Thoracic aorta (tissue), 2 donors: ENCODE results near the gene RCBTB2. TPM values are rescaled to one million over a fixed set of nuclear protein-coding genes. Genes with fewer than 3 reads are reported as not detected.

Source experiments
- ATAC-seq: fragments of 150-250 bp; one replicate; pipeline ENCODE4 v1.8.0; 2017; ENCODE audit warnings: low read depth; ENCODE audit not compliant: insufficient number of reproducible peaks, low FRiP score
- DNase-seq: peaks from one replicate; pipeline ENCODE4 v3.0.0-alpha.2; 2020; ENCODE audit warnings: low spot score
- H3K27ac ChIP-seq, 2 donors: fragments of 200-600 bp; sonication (generic); 1 replicate in 1 of 2; 2 replicates in 1 of 2; pipeline ENCODE4 v1.5.1; 2016; ENCODE audit warnings: mild to moderate bottlenecking in 2 of 2, moderate library complexity in 2 of 2
- H3K27me3 ChIP-seq: fragments of 200-600 bp; sonication (generic); replicated peaks from 2 replicates; pipeline ENCODE4 v1.6.0; 2016; ENCODE audit warnings: mild to moderate bottlenecking; ENCODE audit not compliant: insufficient read depth
- H3K36me3 ChIP-seq: fragments of 200-600 bp; sonication (generic); one replicate; pipeline ENCODE4 v1.5.1; 2016
- H3K4me1 ChIP-seq, 2 donors: fragments of 200-600 bp; sonication (generic); 1 replicate in 1 of 2; 2 replicates in 1 of 2; pipeline versions ENCODE4 v1.5.1 to v1.6.0; 2016; ENCODE audit warnings: low read depth in 2 of 2, mild to moderate bottlenecking in 1 of 2; ENCODE audit not compliant: control insufficient read depth in 1 of 2
- H3K4me3 ChIP-seq: fragments of 200-600 bp; sonication (generic); 2 replicates; pipeline ENCODE4 v1.5.1; 2016; ENCODE audit warnings: mild to moderate bottlenecking
- H3K9me3 ChIP-seq: fragments of 200-600 bp; sonication (generic); 2 replicates; pipeline ENCODE4 v1.5.1; 2016
- total RNA-seq, 2 donors: library from RNA; depleted of rRNA; stranded (reverse); fragments of >200 nt; gene quantifications; one replicate each; pipeline versions ENCODE4 v1.1.0 to v1.2.3, GENCODE V29; 2016
- TF ChIP-seq, protein P1 (sequence below): fragments of 200-600 bp; sonication (generic); IDR thresholded peaks from one replicate; pipeline ENCODE4 v1.5.1; 2019; ENCODE audit warnings: antibody characterized with exemption

Gene RCBTB2
- total RNA-seq, 2 donors from 2014 or later = 15.8 to 16.4 TPM

DNA sequence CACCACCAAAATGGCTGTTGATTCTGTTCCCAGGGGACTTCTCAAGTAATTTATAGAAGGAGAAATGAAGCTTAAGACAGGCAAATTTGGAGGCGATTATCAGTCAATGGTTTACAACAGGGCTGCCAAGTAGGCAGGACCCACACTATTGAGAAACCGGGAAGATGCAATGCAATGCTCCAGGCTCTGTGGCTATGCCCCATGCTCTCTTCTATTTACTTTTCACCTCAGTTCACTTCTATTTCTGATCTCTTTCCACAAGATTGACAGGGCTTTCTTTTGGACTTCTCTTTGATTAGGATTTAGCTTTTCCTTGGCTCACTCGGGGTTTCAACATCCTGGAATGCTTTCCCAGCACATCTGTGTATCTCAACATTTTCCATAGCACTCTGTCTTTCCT, 12.7 kb upstream of the RCBTB2 start:
- no peaks in the 10 kb centered on the region for H3K36me3 ChIP-seq
- H3K4me1 ChIP-seq = peaks cover 5 to 9% of the 10 kb centered on the region in 2 donors
- no peak overlapping the region for H3K4me3 ChIP-seq
- TF ChIP-seq, protein P1, sequence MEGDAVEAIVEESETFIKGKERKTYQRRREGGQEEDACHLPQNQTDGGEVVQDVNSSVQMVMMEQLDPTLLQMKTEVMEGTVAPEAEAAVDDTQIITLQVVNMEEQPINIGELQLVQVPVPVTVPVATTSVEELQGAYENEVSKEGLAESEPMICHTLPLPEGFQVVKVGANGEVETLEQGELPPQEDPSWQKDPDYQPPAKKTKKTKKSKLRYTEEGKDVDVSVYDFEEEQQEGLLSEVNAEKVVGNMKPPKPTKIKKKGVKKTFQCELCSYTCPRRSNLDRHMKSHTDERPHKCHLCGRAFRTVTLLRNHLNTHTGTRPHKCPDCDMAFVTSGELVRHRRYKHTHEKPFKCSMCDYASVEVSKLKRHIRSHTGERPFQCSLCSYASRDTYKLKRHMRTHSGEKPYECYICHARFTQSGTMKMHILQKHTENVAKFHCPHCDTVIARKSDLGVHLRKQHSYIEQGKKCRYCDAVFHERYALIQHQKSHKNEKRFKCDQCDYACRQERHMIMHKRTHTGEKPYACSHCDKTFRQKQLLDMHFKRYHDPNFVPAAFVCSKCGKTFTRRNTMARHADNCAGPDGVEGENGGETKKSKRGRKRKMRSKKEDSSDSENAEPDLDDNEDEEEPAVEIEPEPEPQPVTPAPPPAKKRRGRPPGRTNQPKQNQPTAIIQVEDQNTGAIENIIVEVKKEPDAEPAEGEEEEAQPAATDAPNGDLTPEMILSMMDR = no peak
- DNase-seq = no peak
- H3K9me3 ChIP-seq = no peaks in the 10 kb centered on the region
- H3K27me3 ChIP-seq = no peaks in the 10 kb centered on the region
- no peak for ATAC-seq
- no peak overlapping the region for H3K27ac ChIP-seq

DNA sequence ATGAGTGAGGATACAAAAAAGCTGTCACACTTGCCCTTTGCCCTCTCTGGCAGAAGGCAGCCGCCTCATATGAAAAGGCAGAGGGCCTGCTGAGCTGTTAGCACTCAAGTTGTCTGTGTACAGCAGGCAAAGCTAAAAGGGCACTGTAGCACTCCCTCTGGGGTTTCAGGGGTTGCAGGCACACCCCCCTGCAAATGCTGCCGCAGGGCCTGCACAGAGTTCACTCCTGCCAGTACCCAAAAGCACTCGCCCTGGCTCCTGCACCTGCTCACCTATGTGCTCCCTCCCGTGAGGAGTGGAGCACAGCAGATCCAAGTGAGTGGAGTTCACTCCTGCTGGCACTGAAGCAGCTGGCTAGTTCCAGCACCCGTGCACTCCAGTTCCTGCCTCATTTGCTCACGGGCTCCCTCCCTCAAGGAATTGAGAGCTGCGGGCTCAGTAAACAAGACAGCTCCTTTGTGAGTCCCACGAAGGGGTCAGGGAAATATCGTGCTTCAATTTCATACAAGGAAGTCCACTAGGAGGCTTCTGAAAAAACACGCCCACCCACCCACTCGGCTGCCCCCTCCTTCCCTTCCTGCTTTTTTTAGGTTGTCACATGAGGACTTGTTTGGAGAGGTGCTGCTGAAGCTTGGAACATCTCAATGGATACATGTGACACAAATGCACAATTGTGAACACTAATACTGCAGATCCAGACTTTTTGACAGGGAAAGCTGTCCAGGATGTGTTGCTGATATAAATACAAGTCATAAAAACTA, 9.9 kb upstream of the RCBTB2 start:
- peaks cover 5 to 9% of the 10 kb centered on the region in 2 donors for H3K4me1 ChIP-seq
- H3K9me3 ChIP-seq = no peaks in the 10 kb centered on the region
- H3K36me3 ChIP-seq = no peaks in the 10 kb centered on the region
- no peaks in the 10 kb centered on the region for H3K27me3 ChIP-seq
- no peak for ATAC-seq
- H3K4me3 ChIP-seq = peak overlapping the region; percentile 40
- TF ChIP-seq, protein P1 = peak; percentile 6
- H3K27ac ChIP-seq = no peak overlapping the region
- DNase-seq = no peak

DNA sequence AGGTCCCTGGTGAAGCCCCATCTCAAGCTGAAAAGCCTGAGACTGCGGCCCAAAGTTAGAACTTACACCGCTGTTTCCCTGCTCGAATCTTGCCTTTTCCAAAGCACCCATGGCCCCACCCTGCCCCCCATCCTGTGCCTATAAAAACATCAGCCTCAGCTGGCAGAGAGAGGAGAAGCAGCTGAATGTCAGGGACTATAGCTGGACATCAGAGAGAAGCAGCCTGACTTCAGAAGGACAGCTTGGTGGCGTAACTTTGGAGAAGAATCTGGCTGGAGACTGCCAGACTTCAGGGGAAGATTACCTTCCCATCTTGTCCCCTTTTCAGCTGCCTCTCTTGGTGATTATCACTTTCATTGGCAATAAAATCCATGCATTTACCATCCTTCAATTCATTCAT, 9.3 kb upstream of the RCBTB2 start:
- peaks cover 5 to 9% of the 10 kb centered on the region in 2 donors for H3K4me1 ChIP-seq
- H3K4me3 ChIP-seq = no peak overlapping the region
- no peak for DNase-seq
- H3K27ac ChIP-seq = no peak overlapping the region
- TF ChIP-seq, protein P1 = no peak
- H3K9me3 ChIP-seq = no peaks in the 10 kb centered on the region
- peak; percentile 48 for ATAC-seq
- H3K36me3 ChIP-seq = no peaks in the 10 kb centered on the region
- no peaks in the 10 kb centered on the region for H3K27me3 ChIP-seq

DNA sequence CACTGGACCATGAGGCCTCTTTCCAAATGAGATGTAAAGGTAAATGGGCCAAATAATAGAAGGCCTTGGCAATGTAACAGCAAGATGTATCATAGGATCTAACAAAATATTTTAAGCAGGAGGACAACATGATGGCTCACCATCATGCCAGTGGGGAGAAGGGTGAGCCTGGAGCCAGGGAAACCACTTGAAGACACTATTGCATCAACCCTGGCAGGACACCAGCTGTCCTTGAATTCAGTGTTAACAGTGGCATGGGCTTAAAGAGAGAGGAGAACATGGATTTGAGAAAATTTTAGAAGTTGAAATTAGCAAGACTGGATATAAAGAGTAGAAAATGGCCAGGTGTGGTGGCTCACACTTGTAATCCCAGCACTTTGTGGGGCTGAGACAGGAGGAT, 6.7 kb upstream of the RCBTB2 start:
- no peaks in the 10 kb centered on the region for H3K9me3 ChIP-seq
- ATAC-seq = no peak
- no peaks in the 10 kb centered on the region for H3K36me3 ChIP-seq
- H3K27me3 ChIP-seq = no peaks in the 10 kb centered on the region
- H3K27ac ChIP-seq = no peak overlapping the region
- TF ChIP-seq, protein P1 = no peak
- no peak overlapping the region for H3K4me3 ChIP-seq
- DNase-seq = no peak
- peaks cover 5 to 9% of the 10 kb centered on the region in 2 donors for H3K4me1 ChIP-seq

DNA sequence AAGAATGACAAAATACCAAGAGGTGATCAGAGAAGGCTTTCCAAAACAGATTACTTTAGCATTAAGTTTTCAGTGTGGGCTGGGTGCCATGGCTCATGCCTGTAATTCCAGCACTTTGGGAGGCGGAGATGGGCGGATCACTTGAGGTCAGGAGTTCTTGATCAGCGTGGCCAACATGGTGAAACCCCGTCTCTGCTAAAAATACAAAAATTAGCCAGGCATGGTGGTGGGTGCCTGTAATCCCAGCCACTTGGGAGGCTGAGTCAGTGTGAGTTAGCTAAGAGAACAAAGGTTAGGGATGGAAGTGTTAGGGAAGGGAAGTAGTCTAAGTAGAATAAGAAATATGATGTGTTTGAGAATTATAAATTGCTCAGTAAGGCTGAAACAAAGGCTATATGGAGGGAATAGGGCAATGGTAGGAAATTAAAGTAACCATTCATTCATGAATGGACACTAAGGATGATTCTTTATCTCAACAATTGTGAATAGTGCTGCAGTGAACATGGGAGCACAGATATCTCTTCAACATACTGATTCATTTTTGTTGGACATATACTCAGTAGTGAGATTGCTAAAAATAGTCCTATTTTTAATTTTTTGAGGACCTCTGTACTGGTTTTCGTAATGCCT, 3.9 kb upstream of the RCBTB2 start:
- H3K27me3 ChIP-seq = no peaks in the 10 kb centered on the region
- H3K4me3 ChIP-seq = no peak overlapping the region
- H3K27ac ChIP-seq = no peak overlapping the region
- peaks cover 3 to 9% of the 10 kb centered on the region in 2 donors for H3K4me1 ChIP-seq
- DNase-seq (no peak), ATAC-seq (no peak)
- H3K36me3 ChIP-seq = no peaks in the 10 kb centered on the region
- H3K9me3 ChIP-seq = no peaks in the 10 kb centered on the region
- TF ChIP-seq, protein P1 = no peak
